Pancreas (tissue), 10 donors: ENCODE results near the gene RAN. TPM values are rescaled to one million over a fixed set of nuclear protein-coding genes. Genes with fewer than 3 reads are reported as not detected.

Source experiments
- ATAC-seq, 4 donors: fragments of 200-7000 bp; cut with Tn5 transposase; one replicate each; pipeline versions ENCODE4 v1.8.0 to v1.9.1; 2020; ENCODE audit warnings: mild to moderate bottlenecking in 4 of 4, moderate library complexity in 4 of 4
- DNase-seq, 6 donors: peaks; one replicate each; pipeline ENCODE4 v3.0.0-alpha.2; 2020
- FAIRE-seq: peaks from 2 replicates; lab custom pipeline; 2012; peaks lifted over from hg19 to GRCh38; lab: Jason Lieb, UNC
- H3K27ac ChIP-seq, 4 donors: fragments of 200-600 bp; sonication (generic); 1 replicate in 3 of 4; 2 replicates in 1 of 4; pipeline versions ENCODE4 v1.5.0 to v1.8.0; 2020
- H3K27me3 ChIP-seq, 4 donors: fragments of 200-600 bp; one replicate each; pipeline ENCODE4 v1.8.0; 2021
- H3K36me3 ChIP-seq, 3 donors: fragments of 200-600 bp; sonication (generic) in 1 of 3; one replicate each; pipeline versions ENCODE4 v1.5.0 to v1.8.0; 2020 to 2021
- H3K4me1 ChIP-seq, 3 donors: fragments of 200-600 bp; one replicate each; pipeline ENCODE4 v1.8.0; 2021
- H3K4me3 ChIP-seq, 4 donors: fragments of 200-600 bp; sonication (generic) in 2 of 4; one replicate each; pipeline versions ENCODE4 v1.5.0 to v1.8.0; 2020 to 2021
- H3K9me3 ChIP-seq, 4 donors: fragments of 200-600 bp; one replicate each; pipeline ENCODE4 v1.8.0; 2021
- CTCF ChIP-seq, 4 donors: fragments of 200-600 bp; sonication (generic) in 3 of 4; IDR thresholded peaks; one replicate each; pipeline versions ENCODE4 v1.5.0 to v1.8.0; 2021; ENCODE audit warnings: antibody characterized with exemption in 4 of 4
- WGBS, 2 donors: extraction: QIAGEN DNeasy Blood & Tissue Kit; methylation state at CpG; one replicate each; pipeline ENCODE4 v1.1.7; 2013; 5-methylcytosine and 5-hydroxymethylcytosine counted together
- intact Hi-C, 3 donors: fragments of 100-400 bp; cut with DNase I; formaldehyde crosslinking; loops; one replicate each; pipeline versions ENCODE4 v1.11.1 to v1.14.2; 2022
- polyA plus RNA-seq, 2 donors: library from polyadenylated mRNA; stranded (reverse); fragments of 200-250 nt; gene quantifications; one replicate each; pipeline ENCODE4 v1.2.3, GENCODE V29; 2013
- total RNA-seq, 6 donors: library from RNA; stranded (reverse); fragmentation: NEBNext Ultra II Directional in 4 of 6; extraction: Animal tissue kit (Norgen Biotek cat#: 25700) in 4 of 6; gene quantifications; one replicate each; pipeline versions ENCODE4 v1.2.1 to v1.2.4, GENCODE V29; 2021 to 2023
- donor health status: healthy with polysubstance abuse.
- donor health status: DM: no; HTN: no; CAD: no; lungs with moderate emphysema.
- donor health status: DM: no; HTN: no; CAD: no.
- donor health status: control.
- donor health status: control.
- donor health status: Bipolar disorder and iron deficiency.
- donor health status: DM: yes; HTN: yes; CAD: no.
- donor health status: DM: no; HTN: no; CAD: no.
- donor health status: DM: no; HTN: no; CAD: no.
- donor health status: DM: yes; HTN: yes; CAD: no.

The RAN gene
- total and polyA plus RNA-seq, 8 donors = 60.0 to 201 (median 152) TPM

- 28 to 31% methylated on average over 7 of the region's 7 CpGs for WGBS, 2 donors
- Histone ChIP-seq H3K9me3 (no peaks in the 10 kb centered on the region), H3K4me3 (no peak overlapping the region), H3K27ac (peak overlapping the region; percentile 42 to 60 (median 48)), H3K36me3 (no peaks in the 10 kb centered on the region), H3K27me3 (no peaks in the 10 kb centered on the region), H3K4me1 (no peaks in the 10 kb centered on the region)
- TF ChIP-seq CTCF (IDR thresholded peaks at IDR 0.05) = no peak
- DNase-seq (peak in 2 of 6 donors; percentile 31 to 34), FAIRE-seq (no peak), ATAC-seq (peak; percentile 71 to 85 (median 84))
- intact Hi-C loops = no loop called here
These were observed 22.1 kb upstream of the RAN start for GRCh38 chr12:130849561-130850417.

GRCh38 chr12:130850418-130851021, 21.3 kb upstream of the RAN start:
- H3K27ac ChIP-seq = peak overlapping the region in 3 of 4 donors; percentile 42 to 60 (median 54)
- DNase-seq (no peak), FAIRE-seq (no peak), ATAC-seq (no peak)
- H3K4me3 ChIP-seq = no peak overlapping the region
- no peaks in the 10 kb centered on the region for H3K27me3 ChIP-seq
- H3K4me1 ChIP-seq = no peaks in the 10 kb centered on the region
- no peak for TF ChIP-seq CTCF (IDR thresholded peaks at IDR 0.05)
- no peaks in the 10 kb centered on the region for H3K36me3 ChIP-seq
- intact Hi-C loops = no loop called here
- no peaks in the 10 kb centered on the region for H3K9me3 ChIP-seq
- 51 to 60% methylated on average over 12 of the region's 12 CpGs for WGBS, 2 donors

GRCh38 chr12:130856088-130856487, 15.8 kb upstream of the RAN start:
- Histone ChIP-seq H3K27me3 (no peaks in the 10 kb centered on the region), H3K4me3 (no peak overlapping the region), H3K4me1 (no peaks in the 10 kb centered on the region), H3K36me3 (no peaks in the 10 kb centered on the region), H3K9me3 (no peaks in the 10 kb centered on the region), H3K27ac (no peak overlapping the region)
- intact Hi-C loops = no loop called here
- DNase-seq = no peak
- ATAC-seq = no peak
- 80 to 90% methylated on average over 4 of the region's 4 CpGs for WGBS, 2 donors
- FAIRE-seq = no peak
- no peak for TF ChIP-seq CTCF (IDR thresholded peaks at IDR 0.05)

GRCh38 chr12:130858084-130858483, 13.8 kb upstream of the RAN start:
- no peak for TF ChIP-seq CTCF (IDR thresholded peaks at IDR 0.05)
- no peak for ATAC-seq
- Histone ChIP-seq H3K4me3 (no peak overlapping the region), H3K4me1 (no peaks in the 10 kb centered on the region), H3K9me3 (no peaks in the 10 kb centered on the region), H3K36me3 (no peaks in the 10 kb centered on the region), H3K27me3 (no peaks in the 10 kb centered on the region), H3K27ac (no peak overlapping the region)
- intact Hi-C loops = no loop called here
- no peak for DNase-seq
- 79 to 80% methylated on average over 4 of the region's 4 CpGs for WGBS, 2 donors
- FAIRE-seq = no peak

- FAIRE-seq = no peak
- no peaks in the 10 kb centered on the region for H3K36me3 ChIP-seq
- no peaks in the 10 kb centered on the region for H3K9me3 ChIP-seq
- H3K4me1 ChIP-seq = no peaks in the 10 kb centered on the region
- H3K4me3 ChIP-seq = no peak overlapping the region
- no peak for DNase-seq
- H3K27ac ChIP-seq = no peak overlapping the region
- no peaks in the 10 kb centered on the region for H3K27me3 ChIP-seq
- TF ChIP-seq CTCF (IDR thresholded peaks at IDR 0.05) = no peak
- intact Hi-C loops = no loop called here
- WGBS, 2 donors = 84 to 85% methylated on average over 6 of the region's 6 CpGs
- ATAC-seq = no peak
These were observed 12.7 kb upstream of the RAN start for GRCh38 chr12:130859161-130859560.
